Amygdala (tissue), 56 donors: ENCODE data around the gene REL.

ENCODE experiments used
- DNase-seq, 56 donors: peaks; one replicate each; lab custom pipeline; 2025; lab: John Stamatoyannopoulos, UW

The REL gene

GRCh38 chr2:60961457-60961856 lies 80.1 kb downstream of the REL start:
- DNase-seq, result no peak

DNA sequence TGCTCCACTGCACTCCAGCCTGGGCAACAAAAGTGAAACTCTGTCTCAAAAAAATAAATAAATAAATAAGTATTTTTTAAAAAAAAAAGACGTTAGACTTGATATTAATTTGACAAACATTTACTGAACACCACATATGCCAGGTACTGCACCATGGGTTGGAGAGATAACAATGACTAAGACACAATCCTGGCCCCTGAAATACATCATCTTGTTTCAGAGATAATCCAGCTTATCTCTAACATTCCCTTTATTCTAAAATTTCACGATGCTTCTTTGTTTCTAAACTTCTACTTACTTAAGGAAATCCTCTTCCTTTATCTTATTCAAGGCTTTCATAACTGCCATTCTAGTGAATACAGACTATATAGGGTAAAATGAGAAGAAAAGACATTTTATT lies 81.2 kb downstream of the REL start:
- DNase-seq, result no peak

- no peak for DNase-seq
Observed at GRCh38 chr2:60963190-60963589, 81.8 kb downstream of the REL start.

DNA sequence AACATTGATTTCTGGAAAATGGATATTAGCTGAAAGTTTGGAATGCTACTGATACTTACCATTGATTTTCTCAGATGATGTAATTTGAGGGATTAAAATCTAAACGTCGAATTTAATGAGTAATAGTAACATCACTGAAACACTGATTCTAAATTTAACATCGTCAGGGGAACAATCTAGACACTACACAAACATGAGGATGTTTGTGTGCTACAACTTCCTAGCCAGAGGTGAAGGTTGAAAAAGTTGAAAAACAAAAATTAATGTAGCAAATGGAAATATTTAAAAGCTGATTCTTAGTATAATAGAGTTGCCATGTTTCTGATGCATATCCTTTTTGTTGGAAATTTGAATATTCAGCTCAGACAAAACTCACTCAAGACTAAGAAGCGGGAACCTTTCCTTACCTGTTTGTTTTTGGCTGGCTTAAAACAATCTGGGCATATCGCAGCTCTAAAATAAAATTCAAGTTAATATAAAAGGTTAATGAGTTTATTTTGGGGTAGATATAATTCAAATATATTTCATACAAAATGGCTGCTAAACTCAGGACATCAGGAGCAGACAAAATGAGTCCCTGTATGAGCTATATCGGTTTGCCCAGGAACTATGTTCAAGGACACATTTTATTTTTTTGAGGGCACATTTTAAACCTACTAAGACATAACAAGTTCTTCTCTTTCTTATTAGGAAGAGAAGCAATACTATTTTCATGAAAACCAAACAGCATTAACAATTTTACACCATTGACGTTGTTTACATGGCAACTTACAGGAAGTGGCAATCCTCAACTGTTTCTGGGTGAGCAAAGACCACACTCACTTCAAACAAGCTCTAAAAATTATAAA lies 83.5 kb downstream of the REL start:
- DNase-seq, result no peak

GRCh38 chr2:60965499-60965785 lies 84.1 kb downstream of the REL start:
- DNase-seq, result no peak

- no peak for DNase-seq
Observed at GRCh38 chr2:60966507-60967405, 85.4 kb downstream of the REL start.

- DNase-seq, result no peak
Observed at GRCh38 chr2:60972889-60973656, 91.7 kb downstream of the REL start.

DNA sequence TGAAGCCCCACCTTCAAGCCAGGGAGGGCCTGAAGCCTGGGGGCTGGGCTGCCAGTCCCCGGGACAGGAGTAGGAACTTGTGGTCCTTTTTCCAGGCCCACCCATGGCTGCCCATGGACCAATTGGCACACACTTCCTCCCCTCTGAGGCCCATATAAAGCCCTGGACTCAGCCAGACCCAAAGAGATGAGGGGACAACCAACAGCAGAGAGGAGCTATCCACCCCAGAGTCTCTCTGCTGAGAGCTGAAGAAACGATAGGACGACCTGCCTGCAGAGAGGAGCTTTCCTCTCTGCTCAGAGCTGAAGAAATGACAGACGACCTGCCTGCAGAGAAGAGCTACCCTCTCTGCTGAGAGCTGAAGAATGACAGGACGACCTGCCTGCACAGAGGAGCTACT lies 92.3 kb downstream of the REL start:
- no peak for DNase-seq

GRCh38 chr2:60974652-60975051 lies 93.3 kb downstream of the REL start:
- no peak for DNase-seq
